Keratinocyte (primary cell): ENCODE results near the gene PAOX. TPM values are rescaled to one million over a fixed set of nuclear protein-coding genes. Genes with fewer than 3 reads are reported as not detected.
"Not testable (repeated sequence)": the region's sequence is repeated elsewhere in the genome, so short reads cannot be mapped to it uniquely, and the experiment has no call there.

Source experiments
- DNase-seq: peaks from one replicate; pipeline ENCODE4 v3.0.0-alpha.2; 2011; ENCODE audit warnings: low read depth, missing footprints, low spot score
- FAIRE-seq: peaks from 2 replicates; lab custom pipeline; 2011; peaks lifted over from hg19 to GRCh38; lab: Jason Lieb, UNC
- H2AFZ ChIP-seq: 2 replicates; pipeline ENCODE4 v1.6.0; 2012; ENCODE audit warnings: low read length, control low read depth, inconsistent platforms; ENCODE audit not compliant: control insufficient read depth
- H3K27ac ChIP-seq: 2 replicates; pipeline ENCODE4 v1.5.1; 2011; ENCODE audit warnings: low read length; ENCODE audit not compliant: control insufficient read depth, insufficient read depth
- H3K27me3 ChIP-seq: 3 replicates; pipeline ENCODE4 v1.6.0; 2011; ENCODE audit warnings: low read length; ENCODE audit not compliant: control insufficient read depth, insufficient read depth; ENCODE audit errors: extremely low read depth
- H3K36me3 ChIP-seq, 2 experiments: 2 replicates in 1 of 2; 3 replicates in 1 of 2; pipeline ENCODE4 v1.5.1; 2011; ENCODE audit warnings: low read length in 2 of 2, mild to moderate bottlenecking in 1 of 2; ENCODE audit not compliant: control insufficient read depth in 2 of 2, insufficient read depth in 2 of 2; ENCODE audit errors: extremely low read depth in 1 of 2
- H3K4me1 ChIP-seq: 3 replicates; pipeline ENCODE4 v1.5.1; 2011; ENCODE audit warnings: low read length; ENCODE audit not compliant: control insufficient read depth, insufficient read depth; ENCODE audit errors: extremely low read depth
- H3K4me2 ChIP-seq: 3 replicates; pipeline ENCODE4 v1.6.0; 2011; ENCODE audit warnings: low read depth, low read length; ENCODE audit not compliant: control insufficient read depth, insufficient read depth; ENCODE audit errors: extremely low read depth
- H3K4me3 ChIP-seq, 3 experiments: fragments of 200-600 bp in 1 of 3; sonication (generic) in 1 of 3; 2 replicates in 2 of 3; 3 replicates in 1 of 3; pipeline ENCODE4 v1.5.1; 2011 to 2016; ENCODE audit warnings: low read length in 3 of 3, mild to moderate bottlenecking in 3 of 3, control low read depth in 2 of 3, inconsistent platforms in 1 of 3, low read depth in 1 of 3, mixed read lengths in 1 of 3, mixed run types in 1 of 3, moderate library complexity in 1 of 3; ENCODE audit not compliant: control insufficient read depth in 2 of 3, insufficient read depth in 2 of 3; ENCODE audit errors: extremely low read depth in 1 of 3
- H3K79me2 ChIP-seq: 2 replicates; pipeline ENCODE4 v1.6.0; 2012; ENCODE audit warnings: low read length; ENCODE audit not compliant: control insufficient read depth, insufficient read depth
- H3K9ac ChIP-seq: 3 replicates; pipeline ENCODE4 v1.6.0; 2011; ENCODE audit warnings: low read length; ENCODE audit not compliant: control insufficient read depth, insufficient read depth; ENCODE audit errors: extremely low read depth
- H3K9me1 ChIP-seq: 3 replicates; pipeline ENCODE4 v1.6.0; 2011; ENCODE audit warnings: low read length; ENCODE audit not compliant: control insufficient read depth, insufficient read depth; ENCODE audit errors: extremely low read depth
- H3K9me3 ChIP-seq: 2 replicates; pipeline ENCODE4 v1.5.1; 2012; ENCODE audit warnings: low read depth, low read length; ENCODE audit not compliant: control insufficient read depth
- H4K20me1 ChIP-seq: 3 replicates; pipeline ENCODE4 v1.6.0; 2011; ENCODE audit warnings: low read length; ENCODE audit not compliant: control insufficient read depth, insufficient read depth; ENCODE audit errors: extremely low read depth
- EZH2 ChIP-seq: IDR thresholded peaks from one replicate; pipeline ENCODE4 v1.6.1; 2012; ENCODE audit warnings: inconsistent platforms, mild to moderate bottlenecking, low read length, moderate library complexity
- dilution Hi-C: fragments of 300-500 bp; cut with MboI; formaldehyde crosslinking; loops from one replicate; pipeline ENCODE4 v1.7.0; 2020; ENCODE audit warnings: low sequenced_read_pairs; ENCODE audit not compliant: extremely low pct_ligation_motif_present
- polyA plus RNA-seq, 5 experiments: library from polyadenylated mRNA; depleted of rRNA in 3 of 5; stranded (reverse) in 3 of 5; stranded (forward) in 1 of 5; unstranded in 1 of 5; fragments of >200 nt; gene quantifications; 1 replicate in 1 of 5; 2 replicates in 3 of 5; 3 replicates in 1 of 5; pipeline versions ENCODE4 v1.2.1 to v1.2.3, GENCODE V29; 2011 to 2012; ENCODE audit warnings: missing spikeins in 2 of 5, low read depth in 1 of 5, low replicate concordance in 1 of 5
- TF ChIP-seq, protein P1 (sequence below), 3 experiments: IDR thresholded peaks in 1 of 3; conservative IDR thresholded peaks in 1 of 3; optimal IDR thresholded peaks in 1 of 3; 2 replicates in 2 of 3; 3 replicates in 1 of 3; pipeline versions ENCODE3 to v1.5.1; 2011; ENCODE audit warnings: low read length in 3 of 3, mild to moderate bottlenecking in 3 of 3, moderate library complexity in 2 of 3, control low read depth in 1 of 3, inconsistent platforms in 1 of 3; ENCODE audit not compliant: insufficient read depth in 2 of 3; ENCODE audit errors: extremely low read depth in 1 of 3

Gene PAOX
- polyA plus RNA-seq, 1 donor (not counting 4 experiments of a cell fraction or from before 2014, with no cell fraction given), result 2.6 TPM

GRCh38 chr10:133373174-133374090 is 5.6 kb upstream of the PAOX start, which contains the start of gene ECHS1:
ECHS1 (minus strand) TSS chr10:133373354; CDS start chr10:133373333, 21 bp downstream.
- peaks cover 5% of the 10 kb centered on the region for H3K4me1 ChIP-seq
- no peaks in the 10 kb centered on the region for H3K27me3 ChIP-seq
- no peaks in the 10 kb centered on the region for H4K20me1 ChIP-seq
- H2AFZ ChIP-seq, result peak within 1 kb of the TSS; percentile 90
- H3K9me1 ChIP-seq, result no peaks in the 10 kb centered on the region
- FAIRE-seq, result no peak
- no peak for TF ChIP-seq EZH2
- TF ChIP-seq, protein P1, sequence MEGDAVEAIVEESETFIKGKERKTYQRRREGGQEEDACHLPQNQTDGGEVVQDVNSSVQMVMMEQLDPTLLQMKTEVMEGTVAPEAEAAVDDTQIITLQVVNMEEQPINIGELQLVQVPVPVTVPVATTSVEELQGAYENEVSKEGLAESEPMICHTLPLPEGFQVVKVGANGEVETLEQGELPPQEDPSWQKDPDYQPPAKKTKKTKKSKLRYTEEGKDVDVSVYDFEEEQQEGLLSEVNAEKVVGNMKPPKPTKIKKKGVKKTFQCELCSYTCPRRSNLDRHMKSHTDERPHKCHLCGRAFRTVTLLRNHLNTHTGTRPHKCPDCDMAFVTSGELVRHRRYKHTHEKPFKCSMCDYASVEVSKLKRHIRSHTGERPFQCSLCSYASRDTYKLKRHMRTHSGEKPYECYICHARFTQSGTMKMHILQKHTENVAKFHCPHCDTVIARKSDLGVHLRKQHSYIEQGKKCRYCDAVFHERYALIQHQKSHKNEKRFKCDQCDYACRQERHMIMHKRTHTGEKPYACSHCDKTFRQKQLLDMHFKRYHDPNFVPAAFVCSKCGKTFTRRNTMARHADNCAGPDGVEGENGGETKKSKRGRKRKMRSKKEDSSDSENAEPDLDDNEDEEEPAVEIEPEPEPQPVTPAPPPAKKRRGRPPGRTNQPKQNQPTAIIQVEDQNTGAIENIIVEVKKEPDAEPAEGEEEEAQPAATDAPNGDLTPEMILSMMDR (optimal IDR thresholded peaks at IDR 0.05 in 1 of 3, IDR thresholded peaks at IDR 0.05 in 1 of 3, conservative IDR thresholded peaks at IDR 0.05 in 1 of 3; ENCODE audit: extremely low read depth in 1 of 3, insufficient read depth in 2 of 3, low read length in 3 of 3), result no peak
- peaks cover 9 to 15% of the 10 kb centered on the region in 2 experiments for H3K36me3 ChIP-seq
- H3K79me2 ChIP-seq, result no peaks in the 10 kb centered on the region
- peak within 1 kb of the TSS; percentile 76 for H3K4me2 ChIP-seq
- peak within 1 kb of the TSS; percentile 68 to 93 (median 68) for H3K4me3 ChIP-seq
- DNase-seq, result no peak
- H3K27ac ChIP-seq, result peak within 1 kb of the TSS; percentile 40
- no peaks in the 10 kb centered on the region for H3K9me3 ChIP-seq
- H3K9ac ChIP-seq, result peak within 1 kb of the TSS; percentile 81
- dilution Hi-C loops, result no loop called here

GRCh38 chr10:133375357-133376115 is 3.5 kb upstream of the PAOX start:
- no peak for TF ChIP-seq EZH2
- TF ChIP-seq, protein P1 (optimal IDR thresholded peaks at IDR 0.05 in 1 of 3, IDR thresholded peaks at IDR 0.05 in 1 of 3, conservative IDR thresholded peaks at IDR 0.05 in 1 of 3; ENCODE audit: extremely low read depth in 1 of 3, insufficient read depth in 2 of 3, low read length in 3 of 3), result no peak
- dilution Hi-C loops, result no loop called here
- peaks cover 5% of the 10 kb centered on the region for H3K4me1 ChIP-seq

GRCh38 chr10:133376183-133376582 is 2.9 kb upstream of the PAOX start:
- dilution Hi-C loops, DNase-seq, H3K27me3 ChIP-seq, H3K9me3 ChIP-seq, H3K4me3 ChIP-seq, H4K20me1 ChIP-seq, H2AFZ ChIP-seq, H3K4me2 ChIP-seq, H3K27ac ChIP-seq, H3K79me2 ChIP-seq, H3K4me1 ChIP-seq, FAIRE-seq, H3K36me3 ChIP-seq, H3K9ac ChIP-seq, H3K9me1 ChIP-seq: not testable (repeated sequence)

More at GRCh38 chr10:133375357-133376115, 3.5 kb upstream of the PAOX start:
- Histone ChIP-seq H3K4me2 (no peak overlapping the region), H4K20me1 (no peaks in the 10 kb centered on the region), H3K36me3 (peaks cover 0 to 2% of the 10 kb centered on the region in 2 experiments), H3K9ac (no peak overlapping the region), H3K4me3 (no peak overlapping the region), H3K79me2 (no peaks in the 10 kb centered on the region), H3K27me3 (no peaks in the 10 kb centered on the region), H3K9me3 (no peaks in the 10 kb centered on the region), H3K27ac (no peak overlapping the region), H3K9me1 (no peaks in the 10 kb centered on the region), H2AFZ (no peak overlapping the region)
- FAIRE-seq (no peak), DNase-seq (no peak)
